ENCODE measurements around the gene MRAS.

MRAS gene

GRCh38 chr3:138367911-138368310, 19.5 kb downstream of the MRAS start:
- H3K9me3 ChIP-seq (ENCODE audit: control insufficient read depth, insufficient read depth, low read depth, low read length), result no peaks in the 10 kb centered on the region
- no peaks in the 10 kb centered on the region for H3K4me1 ChIP-seq (ENCODE audit: control insufficient read depth, insufficient read depth, low read length)
- POLR2A ChIA-PET, result no interaction called here
- CTCF ChIA-PET, result no interaction called here
- 0 out of 2 replicates have a peak, but pooled peaks have one; percentile 20 for TF ChIP-seq ZFHX2 (tag by site-specific recombination; conservative IDR thresholded peaks at IDR 0.05)
- TF ChIP-seq ZSCAN4 (tag by site-specific recombination; IDR thresholded peaks at IDR 0.05), result peak; percentile 45; the same call in 1 of the 2 replicates
- TF ChIP-seq ZFP69B (tag by site-specific recombination; IDR thresholded peaks at IDR 0.05), result no peak
- H3K4me3 ChIP-seq (ENCODE audit: low read depth, low read length), result no peak overlapping the region
- no peaks in the 10 kb centered on the region for H3K36me3 ChIP-seq (ENCODE audit: control insufficient read depth in 2 of 2, insufficient read depth in 1 of 2, low read length in 2 of 2)
- H3K27ac ChIP-seq (ENCODE audit: extremely low read depth, low read depth, low read length), result no peak overlapping the region

GRCh38 chr3:138369151-138369900, 20.9 kb downstream of the MRAS start:
- H3K4me3 ChIP-seq (ENCODE audit: low read depth, low read length), result no peak overlapping the region
- no peak overlapping the region for H3K27ac ChIP-seq (ENCODE audit: extremely low read depth, low read depth, low read length)
- TF ChIP-seq ZNF518A (tag by site-specific recombination; conservative IDR thresholded peaks at IDR 0.05; ENCODE audit: low read depth), result no peak
- no peak for TF ChIP-seq ZFP69B (tag by site-specific recombination; IDR thresholded peaks at IDR 0.05)
- TF ChIP-seq ZNF610 (tag by site-specific recombination; IDR thresholded peaks at IDR 0.05; ENCODE audit: borderline replicate concordance), result no peak
- no peak for TF ChIP-seq PRDM1 (tag by site-specific recombination; IDR thresholded peaks at IDR 0.05)
- no peak for TF ChIP-seq YY1 (tag by site-specific recombination; IDR thresholded peaks at IDR 0.05)
- no peak for TF ChIP-seq ZNF311 (tag by site-specific recombination; IDR thresholded peaks at IDR 0.05; ENCODE audit: borderline replicate concordance)
- TF ChIP-seq ZBTB20 (tag by site-specific recombination; IDR thresholded peaks at IDR 0.05), result no peak
- TF ChIP-seq ZNF639 (tag by site-specific recombination; IDR thresholded peaks at IDR 0.05), result no peak
- no peak for TF ChIP-seq GLI2 (tag by site-specific recombination; IDR thresholded peaks at IDR 0.05; ENCODE audit: borderline replicate concordance, low read depth)
- TF ChIP-seq ZNF169 (tag by site-specific recombination; IDR thresholded peaks at IDR 0.05), result no peak
- ChIA-PET CTCF (no interaction called here), POLR2A (no interaction called here)
- no peaks in the 10 kb centered on the region for H3K36me3 ChIP-seq (ENCODE audit: control insufficient read depth in 2 of 2, insufficient read depth in 1 of 2, low read length in 2 of 2)
- no peaks in the 10 kb centered on the region for H3K9me3 ChIP-seq (ENCODE audit: control insufficient read depth, insufficient read depth, low read depth, low read length)
- no peaks in the 10 kb centered on the region for H3K4me1 ChIP-seq (ENCODE audit: control insufficient read depth, insufficient read depth, low read length)

- no peak for TF ChIP-seq ZNF548 (tag by site-specific recombination; IDR thresholded peaks at IDR 0.05)
- TF ChIP-seq AEBP2 (tag by site-specific recombination; IDR thresholded peaks at IDR 0.05; ENCODE audit: borderline replicate concordance), result no peak
- TF ChIP-seq ZNF701 (tag by site-specific recombination; IDR thresholded peaks at IDR 0.05), result no peak
- TF ChIP-seq SALL2 (tag by site-specific recombination; IDR thresholded peaks at IDR 0.05; ENCODE audit: borderline replicate concordance), result no peak
- H3K27ac ChIP-seq (ENCODE audit: extremely low read depth, low read depth, low read length), result no peak overlapping the region
- H3K4me1 ChIP-seq (ENCODE audit: control insufficient read depth, insufficient read depth, low read length), result no peaks in the 10 kb centered on the region
- POLR2A ChIA-PET, result no interaction called here
- H3K36me3 ChIP-seq (ENCODE audit: control insufficient read depth in 2 of 2, insufficient read depth in 1 of 2, low read length in 2 of 2), result no peaks in the 10 kb centered on the region
- CTCF ChIA-PET, result interaction anchor here (0.5 to 1.3 kb wide), 2 partner anchors 47 to 302 kb away, joined by 3 read pairs; no protein-coding TSS in a partner anchor
- H3K4me3 ChIP-seq (ENCODE audit: low read depth, low read length), result no peak overlapping the region
- H3K9me3 ChIP-seq (ENCODE audit: control insufficient read depth, insufficient read depth, low read depth, low read length), result no peaks in the 10 kb centered on the region
These were observed 21.9 kb downstream of the MRAS start for GRCh38 chr3:138370321-138370720.

Measured in HEK293 (cell line).